ENCODE data around the gene PPBP. TPM values are rescaled to one million over a fixed set of nuclear protein-coding genes. Genes with fewer than 3 reads are reported as not detected.

Gene PPBP
- total and polyA plus RNA-seq, 9 of the 15 experiments (the other 6 are each of a cell fraction or from before 2014, with no cell fraction given), result 0.17 to 0.55 (median 0.29) TPM; not detected in 4

DNA sequence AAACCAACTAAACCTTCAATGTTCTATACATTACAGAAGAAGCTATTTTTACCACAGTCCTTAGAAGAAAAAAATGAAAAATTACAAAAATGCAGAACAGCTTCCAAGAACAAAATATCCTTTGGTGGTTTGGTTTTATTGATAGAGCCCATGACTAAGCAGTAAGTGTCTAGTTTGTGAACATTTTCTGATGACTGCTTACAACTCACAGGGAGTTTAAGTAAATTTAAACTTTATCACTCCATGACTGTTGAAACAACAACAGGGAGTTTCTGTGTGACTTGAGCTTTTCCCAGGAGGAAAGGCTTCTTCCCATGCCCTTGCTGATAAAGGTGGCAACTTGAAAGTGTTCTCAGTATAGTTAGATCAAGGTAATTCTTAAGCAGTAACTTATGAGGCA is 9.1 kb downstream of the PPBP start (continued):
- TF ChIP-seq, protein P1, sequence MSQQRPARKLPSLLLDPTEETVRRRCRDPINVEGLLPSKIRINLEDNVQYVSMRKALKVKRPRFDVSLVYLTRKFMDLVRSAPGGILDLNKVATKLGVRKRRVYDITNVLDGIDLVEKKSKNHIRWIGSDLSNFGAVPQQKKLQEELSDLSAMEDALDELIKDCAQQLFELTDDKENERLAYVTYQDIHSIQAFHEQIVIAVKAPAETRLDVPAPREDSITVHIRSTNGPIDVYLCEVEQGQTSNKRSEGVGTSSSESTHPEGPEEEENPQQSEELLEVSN (IDR thresholded peaks at IDR 0.05; ENCODE audit: borderline replicate concordance in 1 of 2, extremely low read depth in 1 of 2, insufficient read depth in 1 of 2, insufficient read length in 1 of 2, low read depth in 1 of 2, low read length in 1 of 2, poor library complexity in 1 of 2, severe bottlenecking in 1 of 2), result no peak
- TF ChIP-seq, protein P2, sequence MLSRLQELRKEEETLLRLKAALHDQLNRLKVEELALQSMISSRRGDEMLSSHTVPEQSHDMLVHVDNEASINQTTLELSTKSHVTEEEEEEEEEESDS (CRISPR knock-in tag; IDR thresholded peaks at IDR 0.05), result no peak
- TF ChIP-seq SMARCA4 (IDR thresholded peaks at IDR 0.05) (peak; percentile 54; the same call in 1 of the 2 replicates), XRCC4 (IDR thresholded peaks at IDR 0.05; ENCODE audit: extremely low read depth, insufficient read depth, insufficient read length) (no peak), NFIX (CRISPR knock-in tag; IDR thresholded peaks at IDR 0.05; ENCODE audit: low read depth) (no peak), HNRNPK (IDR thresholded peaks at IDR 0.05; ENCODE audit: low read depth, low read length, poor library complexity, severe bottlenecking) (no peak), MECOM (CRISPR knock-in tag; IDR thresholded peaks at IDR 0.05) (no peak), ZNF778 (CRISPR knock-in tag; IDR thresholded peaks at IDR 0.05) (no peak), SAP30 (IDR thresholded peaks at IDR 0.05; ENCODE audit: borderline replicate concordance, insufficient read depth, low read depth, low read length, poor library complexity, severe bottlenecking) (no peak), PTRF (tag; IDR thresholded peaks at IDR 0.05) (no peak), SRF (CRISPR knock-in tag; IDR thresholded peaks at IDR 0.05) (no peak), MAFK (IDR thresholded peaks at IDR 0.05; ENCODE audit: low read length) (peak; percentile 50; the same call in 1 of the 2 replicates), ZNF583 (CRISPR knock-in tag; IDR thresholded peaks at IDR 0.05) (no peak)

Measured in K562 (cell line).